IPS-NIHi7 (cell line): ENCODE data around the gene SMARCC2.
"Not testable (repeated sequence)": the region's sequence is repeated elsewhere in the genome, so short reads cannot be mapped to it uniquely, and the experiment has no call there.

Source experiments
- DNase-seq: peaks from one replicate; pipeline ENCODE4 v3.0.0; 2012; ENCODE audit warnings: mixed read lengths; ENCODE audit errors: extremely low spot score

The SMARCC2 gene

DNA sequence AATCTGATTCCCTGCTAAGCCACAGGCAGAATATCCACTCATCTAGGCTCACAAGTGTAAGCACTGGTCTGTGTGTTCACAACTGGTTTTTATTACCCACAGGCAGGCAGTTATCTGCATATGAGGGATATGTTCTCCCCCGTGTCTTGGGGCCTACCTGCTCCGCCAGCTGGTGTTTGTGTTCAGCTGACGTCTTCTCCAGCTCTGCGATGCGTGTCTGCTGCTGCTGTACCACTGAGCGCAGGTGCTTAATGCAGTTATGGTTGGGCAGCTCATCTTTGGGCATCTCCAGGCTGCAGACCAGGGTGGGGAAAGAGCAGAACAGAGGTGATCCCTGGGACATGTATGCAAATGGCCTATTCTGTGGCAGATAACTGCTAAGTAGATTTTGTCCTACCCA is 18.7 kb upstream of the SMARCC2 start:
- no peak for DNase-seq

DNA sequence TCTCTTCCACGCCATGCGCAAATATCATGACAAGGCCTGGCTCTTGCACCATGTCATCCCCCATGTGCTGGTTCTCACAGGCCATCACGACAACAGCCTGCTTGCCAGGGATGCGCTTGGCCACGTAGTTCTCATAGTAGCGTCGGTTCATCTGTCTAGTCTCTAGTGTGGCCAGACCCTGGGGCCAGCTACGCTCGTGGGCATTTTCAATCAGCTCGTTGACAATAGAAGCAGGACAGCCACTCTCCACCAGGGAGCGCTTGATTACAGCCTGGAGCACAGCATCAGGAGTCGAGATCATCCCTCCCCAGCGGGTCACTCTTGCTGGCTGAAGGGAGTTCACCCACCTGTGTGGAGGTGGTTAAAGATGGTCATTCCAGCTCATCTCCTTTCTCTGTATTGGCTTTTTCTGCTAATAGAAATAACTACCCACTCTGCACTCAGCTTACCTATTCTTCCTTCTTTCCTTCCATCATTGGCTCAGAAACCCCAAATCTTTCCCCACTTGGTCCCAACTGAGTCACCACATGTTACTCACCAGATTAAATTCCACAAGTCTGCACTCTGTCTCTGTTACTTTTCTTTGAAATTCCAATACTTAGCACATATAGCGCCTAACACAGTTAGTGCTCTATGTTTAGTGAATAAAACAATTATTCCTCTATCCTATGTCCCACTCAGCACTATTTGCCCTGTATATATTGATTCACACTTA is 17.3 kb upstream of the SMARCC2 start:
- DNase-seq, result peak; percentile 84

- no peak for DNase-seq
Measured at GRCh38 chr12:56205445-56205844, 16.2 kb upstream of the SMARCC2 start.

DNA sequence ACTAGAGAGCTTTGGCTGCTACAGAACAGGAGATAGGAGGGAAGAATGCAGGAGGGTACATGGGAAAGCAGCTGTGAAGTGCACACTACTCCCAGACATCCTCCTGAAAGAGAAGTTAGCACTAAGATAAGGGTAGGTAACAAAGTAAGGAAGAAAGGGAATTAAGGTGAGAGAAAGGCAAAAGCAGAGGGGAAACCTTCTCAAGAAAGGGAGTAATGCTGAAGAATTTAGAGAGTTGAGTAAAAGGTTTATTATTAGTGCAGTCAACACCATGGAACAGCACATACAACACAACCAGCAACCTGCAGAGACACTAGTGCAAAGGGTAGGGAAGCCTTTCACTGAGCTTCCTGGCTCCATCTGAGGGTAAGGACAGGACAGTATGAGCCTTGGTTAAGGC is 15.0 kb upstream of the SMARCC2 start:
- no peak for DNase-seq

DNA sequence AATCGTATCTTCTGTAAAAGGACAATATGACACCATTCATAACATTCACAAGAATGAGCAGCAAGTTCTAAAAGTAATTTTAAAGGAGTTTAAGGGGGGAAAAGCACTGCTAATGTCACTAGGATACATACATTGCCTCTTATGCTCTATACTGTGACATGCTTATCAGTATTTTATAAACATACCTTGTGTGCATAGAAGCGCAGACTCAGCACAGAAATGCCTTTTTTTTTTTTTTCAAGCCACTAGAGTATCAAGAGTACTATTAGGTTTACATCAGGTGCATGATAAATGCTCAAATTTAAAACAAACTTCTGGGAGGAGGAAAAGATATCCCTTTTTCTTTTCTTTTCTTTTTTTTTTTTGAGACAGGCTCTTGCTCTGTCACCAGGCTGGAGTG is 13.6 kb upstream of the SMARCC2 start:
- no peak for DNase-seq

DNA sequence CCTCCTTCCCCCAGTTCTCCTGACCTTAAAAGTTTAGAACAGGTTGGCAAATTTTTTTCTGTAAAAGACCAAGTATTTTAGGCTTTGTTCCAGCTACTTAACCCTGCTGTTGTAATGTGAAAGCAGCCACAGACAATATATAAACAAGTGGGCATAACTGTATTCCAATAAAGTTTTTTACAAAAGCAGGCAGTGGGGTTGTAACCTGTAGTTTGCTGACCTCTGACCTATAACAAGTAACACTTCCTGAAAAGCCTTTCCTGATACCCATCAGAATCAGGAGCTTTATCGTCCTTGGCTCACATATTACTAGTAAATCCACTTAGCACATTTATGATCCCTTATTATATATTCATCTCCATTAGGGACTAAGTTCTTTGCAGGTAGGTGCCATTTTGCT is 13.1 kb upstream of the SMARCC2 start:
- DNase-seq, result no peak

DNA sequence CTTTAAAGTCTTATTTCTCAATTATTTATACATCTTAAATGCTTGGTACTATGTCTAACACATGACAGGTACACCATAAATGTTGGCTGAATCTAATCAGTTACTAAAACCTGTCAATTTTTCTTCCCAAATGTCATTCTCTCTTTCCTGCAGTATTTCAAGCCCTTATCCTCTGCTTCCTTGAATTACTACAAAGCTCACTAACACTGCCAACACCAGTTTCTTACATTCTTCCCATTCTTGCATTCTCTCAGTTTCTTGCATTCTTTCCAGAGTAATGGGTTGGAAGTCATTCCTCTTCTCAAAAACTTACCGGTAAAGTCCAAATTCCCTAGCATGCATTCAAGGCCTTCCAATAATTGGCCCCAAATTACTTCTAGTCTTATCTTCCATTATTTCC is 9.6 kb upstream of the SMARCC2 start:
- no peak for DNase-seq

- DNase-seq, result no peak
Measured at GRCh38 chr12:56197921-56198635, 8.8 kb upstream of the SMARCC2 start.

DNA sequence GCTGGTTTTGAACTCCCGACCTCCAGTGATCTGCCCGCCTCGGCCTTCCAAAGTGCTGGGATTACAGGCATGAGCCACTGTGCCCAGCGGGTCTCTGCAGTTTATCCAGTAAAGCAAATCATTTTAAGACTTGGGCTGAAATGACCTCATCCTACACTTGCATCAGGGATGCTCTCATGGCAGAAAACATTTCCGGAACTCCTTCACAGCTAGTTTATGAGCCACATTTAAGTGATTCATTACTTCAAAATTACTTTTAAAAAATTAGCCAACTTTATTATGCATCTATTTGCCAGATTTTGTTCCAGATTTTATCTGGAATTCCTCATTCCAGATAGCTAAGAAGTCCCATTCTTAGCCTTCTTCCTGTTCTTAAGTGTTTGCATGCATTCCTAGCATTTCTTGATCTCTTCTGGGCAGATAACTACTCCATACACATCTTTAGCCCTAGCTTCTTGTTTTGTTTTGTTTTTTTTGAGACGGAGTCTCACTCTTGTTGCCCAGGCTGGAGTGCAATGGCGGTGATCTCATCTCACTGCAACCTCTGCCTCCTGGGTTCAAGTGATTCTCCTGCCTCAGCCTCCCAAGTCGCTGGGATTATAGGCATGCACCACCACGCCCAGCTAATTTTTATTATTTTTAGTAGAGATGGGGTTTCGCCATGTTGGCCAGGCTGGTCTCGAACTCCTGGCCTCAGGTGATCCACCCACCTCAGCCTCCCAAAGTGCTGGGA is 7.7 kb upstream of the SMARCC2 start:
- DNase-seq, result not testable (repeated sequence)

GRCh38 chr12:56193025-56193578 is 3.8 kb upstream of the SMARCC2 start:
- DNase-seq, result peak; percentile 63

GRCh38 chr12:56192582-56192981 is 3.3 kb upstream of the SMARCC2 start:
- DNase-seq, result no peak

GRCh38 chr12:56190695-56191155 is 1.4 kb upstream of the SMARCC2 start:
- DNase-seq, result no peak

DNA sequence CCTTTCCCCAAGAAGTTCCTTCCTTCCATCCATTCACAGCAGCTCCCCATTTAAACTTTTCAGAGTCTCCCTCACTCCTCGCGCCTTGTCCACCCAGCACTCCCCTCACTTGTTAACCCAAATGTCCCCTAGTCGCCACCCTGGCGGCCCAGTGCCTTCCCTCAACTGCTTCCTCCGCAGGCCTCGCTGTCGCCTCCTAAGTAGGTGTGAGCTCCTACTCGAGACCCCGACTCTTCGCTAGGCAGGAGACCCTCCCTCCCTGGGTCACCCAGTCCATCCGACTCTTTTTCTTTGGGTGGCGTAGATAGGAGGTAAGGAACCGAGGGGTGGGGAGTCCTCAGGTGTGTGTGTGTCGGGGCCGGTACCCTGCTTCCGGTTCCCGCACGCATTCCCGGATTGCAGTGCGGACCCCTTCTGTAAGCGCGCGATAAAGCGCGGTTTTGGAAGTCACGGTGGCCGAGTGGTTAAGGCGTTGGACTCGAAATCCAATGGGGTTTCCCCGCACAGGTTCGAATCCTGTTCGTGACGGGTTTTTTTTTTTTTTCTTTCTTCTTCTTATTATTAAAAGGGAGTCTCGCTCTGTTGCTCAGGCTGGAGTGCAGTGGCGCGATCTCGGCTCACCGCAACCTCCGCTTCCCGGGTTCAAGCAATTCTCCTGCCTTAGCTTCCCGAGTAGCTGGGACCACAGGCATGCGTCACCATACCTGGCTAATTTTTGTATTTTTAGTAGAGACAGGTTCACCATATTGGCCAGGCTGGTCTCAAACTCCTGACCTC is 823 bp upstream of the SMARCC2 start:
- DNase-seq, result peak; percentile 77

- DNase-seq, result peak; percentile 29
Measured at GRCh38 chr12:56188778-56189098, 545 bp downstream of the SMARCC2 start.

- peak; percentile 18 for DNase-seq
Measured at GRCh38 chr12:56188131-56188777, 1.0 kb downstream of the SMARCC2 start.

- no peak for DNase-seq
Measured at GRCh38 chr12:56186957-56187356, 2.3 kb downstream of the SMARCC2 start.

DNA sequence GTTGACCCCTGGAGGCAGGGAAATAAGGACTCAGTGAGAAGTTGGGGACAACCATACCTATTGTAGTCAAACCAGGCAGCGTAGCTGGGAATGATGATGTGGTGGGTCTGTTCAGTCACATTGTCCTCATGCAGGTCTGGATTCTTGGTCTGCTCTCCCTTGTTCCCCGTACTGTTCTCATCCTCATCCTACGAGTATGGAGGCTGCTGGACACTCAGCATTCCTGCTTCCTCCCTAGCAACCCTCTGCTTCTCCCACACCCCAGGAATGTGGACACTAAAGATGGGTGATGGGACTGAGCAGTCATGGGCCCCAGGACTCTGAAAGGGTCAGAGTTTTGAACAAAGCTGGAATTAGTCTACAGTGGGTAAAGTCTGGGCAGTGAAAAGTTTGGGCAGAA is 10.9 kb downstream of the SMARCC2 start:
- DNase-seq, result no peak

DNA sequence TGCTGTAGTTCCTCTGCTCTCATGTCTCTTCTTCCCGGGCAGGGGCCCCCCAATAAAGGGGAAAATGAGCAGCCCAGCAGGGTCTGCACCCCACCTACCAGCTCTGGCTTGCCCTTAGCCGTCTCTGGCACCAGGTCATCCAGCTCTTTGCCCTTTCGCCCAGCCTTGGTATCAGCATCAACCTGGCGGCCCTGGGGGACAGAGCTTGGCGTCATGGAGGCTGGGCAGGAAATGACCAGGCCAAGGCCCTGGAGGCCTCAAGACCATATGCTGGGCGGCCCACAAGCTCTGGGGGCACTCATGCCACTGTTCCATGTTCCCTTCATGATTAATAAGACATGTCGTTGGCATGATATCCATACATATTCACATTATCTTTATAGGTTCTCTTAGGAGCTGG is 16.4 kb downstream of the SMARCC2 start:
- DNase-seq, result no peak

DNA sequence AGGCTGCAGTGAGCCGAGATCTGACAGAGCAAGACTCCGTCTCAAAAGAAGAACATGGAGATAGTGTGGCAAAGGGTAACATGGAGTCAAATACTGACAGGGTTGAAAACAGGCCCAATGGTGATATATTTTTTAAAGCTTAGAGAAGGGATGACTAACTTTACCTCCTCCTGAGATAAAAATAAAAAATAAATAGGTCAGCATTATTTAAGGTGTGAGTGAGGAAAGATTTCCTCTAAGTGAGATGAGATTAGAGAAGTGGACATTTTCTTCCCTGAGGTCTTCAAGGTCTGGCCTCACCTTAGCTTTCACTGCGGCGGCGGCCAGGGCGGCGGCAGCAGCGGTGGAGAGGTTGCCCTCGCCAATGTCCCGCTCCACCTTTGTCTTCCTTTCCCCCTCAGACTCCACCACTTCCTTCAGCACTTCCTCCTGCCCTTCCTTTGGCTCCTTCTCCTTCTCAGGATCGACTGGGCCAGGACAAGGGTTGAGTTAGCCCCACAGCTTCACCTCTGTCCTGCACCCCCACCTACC is 20.0 kb downstream of the SMARCC2 start:
- no peak for DNase-seq

- DNase-seq, result no peak
Measured at GRCh38 chr12:56165369-56165768, 23.9 kb downstream of the SMARCC2 start.

DNA sequence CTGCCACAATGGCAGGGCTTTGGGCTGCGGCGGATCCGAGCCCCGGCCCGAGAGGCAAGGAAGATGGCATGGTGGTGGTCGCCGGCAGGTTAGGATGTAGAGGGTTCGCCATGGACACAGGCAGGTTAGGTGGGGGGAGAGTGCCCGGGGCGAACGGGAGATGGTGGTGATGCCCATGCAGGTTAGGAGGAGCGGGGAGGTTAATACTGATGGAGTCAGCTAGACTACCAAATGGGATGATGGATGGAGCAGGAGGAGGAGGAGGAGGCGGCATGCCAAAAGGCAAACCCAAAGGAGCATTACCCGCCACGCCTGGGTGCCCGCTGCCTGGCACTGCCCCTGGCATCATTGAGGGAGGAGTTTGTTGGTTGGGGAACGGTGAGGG is 24.9 kb downstream of the SMARCC2 start:
- DNase-seq, result no peak
